Loucy (cell line): ENCODE data around the gene DDB1.

Source experiments
- EZH2phosphoT487 ChIP-seq: fragments of 200-600 bp; IDR thresholded peaks from 2 replicates; pipeline ENCODE4 v1.6.1; 2018; ENCODE audit warnings: antibody characterized with exemption, mild to moderate bottlenecking, moderate library complexity, borderline replicate concordance
- TF ChIP-seq, protein P1 (sequence below): fragments of 200-600 bp; sonication (generic); conservative IDR thresholded peaks from 2 replicates; pipeline ENCODE4 v1.5.1; 2014; ENCODE audit warnings: mild to moderate bottlenecking, antibody characterized with exemption, low read length

DNA sequence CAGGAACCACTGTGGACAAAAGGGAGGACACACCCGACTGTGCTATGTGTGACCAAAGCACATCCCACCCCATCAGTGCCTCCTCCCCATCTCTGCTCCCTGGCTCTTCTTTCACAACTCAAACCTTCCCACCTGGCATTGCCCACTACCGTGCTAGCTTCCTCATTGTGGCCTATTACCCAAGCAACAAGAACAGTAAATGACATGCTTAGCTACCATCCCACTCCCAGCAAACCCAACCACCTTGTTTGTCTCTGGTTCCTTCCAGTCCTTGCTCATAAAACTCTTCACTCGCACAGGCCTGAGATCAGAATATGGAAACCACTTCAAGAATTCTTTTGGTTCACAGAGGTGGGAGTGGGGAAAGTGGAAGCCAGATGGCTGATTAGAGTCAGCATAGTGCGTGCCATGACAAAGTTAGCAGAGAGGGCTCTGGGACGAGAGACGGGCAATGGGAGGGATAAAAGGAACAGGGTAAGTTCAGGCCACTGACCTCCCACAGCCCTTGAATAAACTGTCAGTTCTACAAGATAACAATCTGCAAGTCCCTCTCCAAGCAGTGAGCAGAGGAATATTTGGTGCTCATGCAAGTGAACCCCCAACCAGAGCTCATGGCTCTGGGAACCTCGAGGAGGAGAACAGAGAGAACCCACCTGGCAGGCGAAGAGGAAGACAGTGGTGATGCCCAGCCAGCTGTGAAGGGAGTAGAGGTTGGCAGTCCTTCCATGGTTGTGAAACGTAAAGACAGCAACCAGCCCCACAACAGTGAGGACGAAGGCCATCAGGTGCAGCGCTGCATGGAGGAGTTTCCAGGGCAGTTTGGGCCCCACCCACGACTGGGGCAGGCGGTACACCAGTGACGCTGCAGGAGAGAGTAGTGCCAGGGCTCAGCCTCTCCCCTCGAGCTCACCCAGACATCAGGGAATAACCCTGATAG lies 20.5 kb upstream of the DDB1 start:
- TF ChIP-seq, protein P1, sequence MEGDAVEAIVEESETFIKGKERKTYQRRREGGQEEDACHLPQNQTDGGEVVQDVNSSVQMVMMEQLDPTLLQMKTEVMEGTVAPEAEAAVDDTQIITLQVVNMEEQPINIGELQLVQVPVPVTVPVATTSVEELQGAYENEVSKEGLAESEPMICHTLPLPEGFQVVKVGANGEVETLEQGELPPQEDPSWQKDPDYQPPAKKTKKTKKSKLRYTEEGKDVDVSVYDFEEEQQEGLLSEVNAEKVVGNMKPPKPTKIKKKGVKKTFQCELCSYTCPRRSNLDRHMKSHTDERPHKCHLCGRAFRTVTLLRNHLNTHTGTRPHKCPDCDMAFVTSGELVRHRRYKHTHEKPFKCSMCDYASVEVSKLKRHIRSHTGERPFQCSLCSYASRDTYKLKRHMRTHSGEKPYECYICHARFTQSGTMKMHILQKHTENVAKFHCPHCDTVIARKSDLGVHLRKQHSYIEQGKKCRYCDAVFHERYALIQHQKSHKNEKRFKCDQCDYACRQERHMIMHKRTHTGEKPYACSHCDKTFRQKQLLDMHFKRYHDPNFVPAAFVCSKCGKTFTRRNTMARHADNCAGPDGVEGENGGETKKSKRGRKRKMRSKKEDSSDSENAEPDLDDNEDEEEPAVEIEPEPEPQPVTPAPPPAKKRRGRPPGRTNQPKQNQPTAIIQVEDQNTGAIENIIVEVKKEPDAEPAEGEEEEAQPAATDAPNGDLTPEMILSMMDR: no peak
- no peak for TF ChIP-seq EZH2phosphoT487
